GM10248 (cell line): ENCODE measurements around the gene RIC1.
"Not testable (repeated sequence)": the region's sequence is repeated elsewhere in the genome, so short reads cannot be mapped to it uniquely, and the experiment has no call there.

Source experiments
- CTCF ChIA-PET: fragments of 300-600 bp; sonication (Branson Sonifier 250); formaldehyde crosslinking; extraction: SDS; loops from one replicate; lab custom pipeline; 2021; ENCODE audit warnings: antibody characterized with exemption; lab: Yijun Ruan, JAX
- POLR2A ChIA-PET: fragments of 350-650 bp; sonication (Branson Sonifier 250); formaldehyde crosslinking; extraction: SDS; loops from one replicate; lab custom pipeline; 2020; ENCODE audit warnings: antibody characterized with exemption; lab: Yijun Ruan, JAX
- DNase-seq: peaks from one replicate; pipeline ENCODE4 v3.0.0; 2012; ENCODE audit errors: extremely low spot score
- CTCF ChIP-seq: IDR thresholded peaks from 2 replicates; pipeline ENCODE4 v1.5.1; 2012; ENCODE audit warnings: mild to moderate bottlenecking, low read depth; ENCODE audit errors: extremely low read depth, missing control alignments, control extremely low read depth

RIC1 gene

GRCh38 chr9:5624655-5625054 lies 4.3 kb upstream of the RIC1 start:
- ChIA-PET POLR2A (no interaction called here), CTCF (interaction anchor here (1.6 to 3.8 kb wide), 6 partner anchors 8 to 182 kb away, joined by 4 to 16 read pairs (median 10); no protein-coding TSS in a partner anchor)
- TF ChIP-seq CTCF = no peak
- no peak for DNase-seq

GRCh38 chr9:5626727-5627634 lies 1.9 kb upstream of the RIC1 start:
- ChIA-PET CTCF (interaction anchor here (0.8 to 1.9 kb wide), 5 partner anchors 27 to 875 kb away, joined by 3 to 6 read pairs (median 4); no protein-coding TSS in a partner anchor), POLR2A (interaction anchor here (0.5 to 0.6 kb wide), 2 partner anchors 27 to 225 kb away, joined by 3 read pairs; no protein-coding TSS in a partner anchor)
- DNase-seq = peak; percentile 78

GRCh38 chr9:5627686-5628085 lies 1.2 kb upstream of the RIC1 start:
- POLR2A ChIA-PET = interaction anchor here (0.6 to 1.3 kb wide), 2 partner anchors 15 to 27 kb away, joined by 3 read pairs; no protein-coding TSS in a partner anchor
- DNase-seq = not testable (repeated sequence)
- CTCF ChIA-PET = interaction anchor here (0.8 to 1.9 kb wide), 12 partner anchors 18 to 876 kb away, joined by 3 to 10 read pairs (median 4); partner anchors contain the start of genes CD274 and ERMP1

More at GRCh38 chr9:5626727-5627634, 1.9 kb upstream of the RIC1 start:
- TF ChIP-seq CTCF = no peak

- TF ChIP-seq CTCF = no peak
- POLR2A ChIA-PET = interaction anchor here (0.6 to 1.3 kb wide), 5 partner anchors 11 to 827 kb away, joined by 3 to 4 read pairs (median 4); partner anchors contain the start of gene CD274
- CTCF ChIA-PET = interaction anchor here (0.9 to 1.9 kb wide), 10 partner anchors 19 to 835 kb away, joined by 3 to 10 read pairs (median 4); partner anchors contain the start of genes CD274, ERMP1 and RCL1
- DNase-seq = no peak
Measured at GRCh38 chr9:5628183-5628529, 751 bp upstream of the RIC1 start.

- POLR2A ChIA-PET = interaction anchor here (1.1 to 1.3 kb wide), 2 partner anchors 21 to 179 kb away, joined by 4 read pairs; partner anchors contain the start of gene CD274
- TF ChIP-seq CTCF = no peak
- peak; percentile 37 for DNase-seq
- CTCF ChIA-PET = interaction anchor here (1.2 to 1.7 kb wide), 4 partner anchors 20 to 837 kb away, joined by 3 to 10 read pairs (median 4); partner anchors contain the start of genes ERMP1 and RCL1
Measured at GRCh38 chr9:5629312-5630080, 589 bp downstream of the RIC1 start.

GRCh38 chr9:5630081-5630507 lies 1.2 kb downstream of the RIC1 start:
- ChIA-PET POLR2A (no interaction called here), CTCF (no interaction called here)
- TF ChIP-seq CTCF = no peak
- no peak for DNase-seq
